Mesendoderm (in vitro differentiated cells): Measurements from ENCODE around the gene CBFA2T2.

Experiments
- DNase-seq: peaks from one replicate; pipeline ENCODE4 v3.0.0; 2013
- H2AK5ac ChIP-seq: 2 replicates; pipeline ENCODE4 v1.6.1; 2013; ENCODE audit warnings: low read length, inconsistent platforms
- H2BK120ac ChIP-seq: 2 replicates; pipeline ENCODE4 v1.6.1; 2013; ENCODE audit warnings: low read depth, mild to moderate bottlenecking, low read length, moderate library complexity, mixed read lengths
- H2BK15ac ChIP-seq: replicated peaks from 2 replicates; pipeline ENCODE4 v1.6.1; 2013; ENCODE audit warnings: low read depth, mild to moderate bottlenecking, moderate library complexity
- H2BK5ac ChIP-seq: 2 replicates; pipeline ENCODE4 v1.6.1; 2013; ENCODE audit warnings: low read length, inconsistent platforms
- H3K18ac ChIP-seq: 2 replicates; pipeline ENCODE4 v1.6.1; 2013; ENCODE audit warnings: mild to moderate bottlenecking, low read length, mixed read lengths
- H3K23ac ChIP-seq: one replicate; pipeline ENCODE4 v1.6.1; 2013; ENCODE audit warnings: low read length
- H3K27ac ChIP-seq: 2 replicates; pipeline ENCODE4 v1.5.1; 2013; ENCODE audit warnings: low read depth, mild to moderate bottlenecking, inconsistent platforms, low read length, moderate library complexity
- H3K27me3 ChIP-seq: 2 replicates; pipeline ENCODE4 v1.6.1; 2013; ENCODE audit warnings: low read length, control low read depth, mild to moderate bottlenecking, inconsistent platforms; ENCODE audit not compliant: insufficient read depth, poor library complexity
- H3K36me3 ChIP-seq: 2 replicates; pipeline ENCODE4 v1.6.1; 2013; ENCODE audit warnings: low read length, inconsistent platforms; ENCODE audit not compliant: control insufficient read depth, insufficient read depth
- H3K4ac ChIP-seq: one replicate; pipeline ENCODE4 v1.6.1; 2013; ENCODE audit warnings: low read depth, mild to moderate bottlenecking, low read length, moderate library complexity
- H3K4me1 ChIP-seq: 2 replicates; pipeline ENCODE4 v1.6.1; 2013; ENCODE audit warnings: low read depth, low read length, inconsistent platforms; ENCODE audit not compliant: control insufficient read depth
- H3K4me2 ChIP-seq: 2 replicates; pipeline ENCODE4 v1.6.1; 2013; ENCODE audit warnings: low read length
- H3K4me3 ChIP-seq: 2 replicates; pipeline ENCODE4 v1.5.1; 2013; ENCODE audit warnings: mild to moderate bottlenecking, low read length
- H3K56ac ChIP-seq: one replicate; pipeline ENCODE4 v1.6.1; 2013; ENCODE audit warnings: low read length
- H3K79me1 ChIP-seq: 2 replicates; pipeline ENCODE4 v1.6.1; 2013; ENCODE audit warnings: low read length, inconsistent platforms
- H3K79me2 ChIP-seq: 2 replicates; pipeline ENCODE4 v1.6.1; 2013; ENCODE audit warnings: mild to moderate bottlenecking, low read length; ENCODE audit not compliant: control insufficient read depth, insufficient read depth
- H3K9ac ChIP-seq: 2 replicates; pipeline ENCODE4 v1.6.1; 2013; ENCODE audit warnings: low read length, inconsistent platforms
- H4K5ac ChIP-seq: one replicate; pipeline ENCODE4 v1.6.1; 2013; ENCODE audit warnings: low read length
- H4K8ac ChIP-seq: one replicate; pipeline ENCODE4 v1.6.1; 2013; ENCODE audit warnings: low read depth, mild to moderate bottlenecking, control low read depth, low read length, moderate library complexity
- WGBS: extraction: QIAGEN DNeasy Blood & Tissue Kit; methylation state at CpG from one replicate; pipeline ENCODE4 v1.1.7; 2013; ENCODE audit warnings: low lambda C conversion rate, missing lambda C conversion rate; ENCODE audit not compliant: insufficient coverage; ENCODE audit errors: extremely low coverage; 5-methylcytosine and 5-hydroxymethylcytosine counted together

Gene CBFA2T2

DNA sequence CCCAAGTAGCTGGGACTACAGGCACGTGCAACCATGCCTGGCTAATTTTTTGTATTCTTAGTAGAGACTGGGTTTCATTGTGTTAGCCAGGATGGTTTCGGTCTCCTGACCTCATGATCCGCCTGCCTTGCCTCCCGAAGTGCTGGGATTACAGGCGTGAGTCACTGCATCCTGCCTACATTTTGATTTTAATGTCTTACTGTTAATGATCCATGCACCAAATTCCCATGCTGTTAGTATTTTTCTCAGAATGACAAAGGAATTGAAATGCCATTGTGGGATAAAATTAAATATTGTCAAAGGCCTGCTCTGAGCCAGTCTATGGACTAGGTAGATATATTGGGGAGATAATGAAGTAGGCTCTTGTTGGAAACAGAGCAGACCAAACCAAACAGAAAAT, 28.2 kb downstream of the CBFA2T2 start:
- H3K4me2 ChIP-seq: no peak overlapping the region
- no peak overlapping the region for H3K9ac ChIP-seq
- no peak overlapping the region for H3K18ac ChIP-seq
- H3K56ac ChIP-seq: no peak overlapping the region
- H3K4ac ChIP-seq: no peak overlapping the region
- no CpG with 5 or more reads among the region's 5 CpGs for WGBS
- no peak overlapping the region for H3K4me3 ChIP-seq
- H4K5ac ChIP-seq: no peak overlapping the region
- peak; percentile 31 for DNase-seq
- H3K36me3 ChIP-seq: no peaks in the 10 kb centered on the region
- H3K4me1 ChIP-seq: no peaks in the 10 kb centered on the region
- no peak overlapping the region for H2AK5ac ChIP-seq
- H3K27me3 ChIP-seq: no peaks in the 10 kb centered on the region
- H4K8ac ChIP-seq: no peak overlapping the region
- no peak overlapping the region for H2BK15ac ChIP-seq
- H2BK120ac ChIP-seq: no peak overlapping the region
- H3K79me2 ChIP-seq: no peaks in the 10 kb centered on the region
- H2BK5ac ChIP-seq: no peak overlapping the region
- H3K27ac ChIP-seq: no peak overlapping the region
- H3K79me1 ChIP-seq: peaks cover 2% of the 10 kb centered on the region
- no peak overlapping the region for H3K23ac ChIP-seq

DNA sequence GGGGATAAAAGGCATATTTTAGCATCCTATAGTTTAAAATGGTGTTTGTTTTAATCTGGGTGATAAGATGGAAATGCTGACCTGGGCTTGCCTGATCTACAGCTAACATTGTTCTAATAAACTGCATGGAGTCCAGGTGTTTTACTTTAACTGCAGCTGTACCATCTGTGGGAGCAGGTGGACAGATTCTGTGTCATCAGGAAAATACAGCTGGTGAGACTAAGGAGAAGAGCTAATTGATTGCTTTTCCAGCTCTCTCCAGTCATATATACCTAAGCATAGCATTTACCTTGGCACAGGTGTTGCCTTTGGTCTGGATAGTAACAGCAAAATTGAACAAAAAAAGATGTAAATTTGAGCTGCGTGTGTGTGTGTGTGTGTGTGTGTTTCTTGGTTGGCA, 31.6 kb downstream of the CBFA2T2 start:
- no CpG with 5 or more reads among the region's 1 CpG for WGBS
- H3K23ac ChIP-seq: no peak overlapping the region
- no peak overlapping the region for H3K4me3 ChIP-seq
- no peak for DNase-seq
- no peak overlapping the region for H3K9ac ChIP-seq
- H3K36me3 ChIP-seq: no peaks in the 10 kb centered on the region
- H3K4me2 ChIP-seq: no peak overlapping the region
- no peaks in the 10 kb centered on the region for H3K79me2 ChIP-seq
- H2BK15ac ChIP-seq: no peak overlapping the region
- H3K79me1 ChIP-seq: peaks cover 2% of the 10 kb centered on the region
- no peak overlapping the region for H4K5ac ChIP-seq
- H3K4ac ChIP-seq: no peak overlapping the region
- no peak overlapping the region for H2AK5ac ChIP-seq
- no peak overlapping the region for H2BK5ac ChIP-seq
- no peak overlapping the region for H2BK120ac ChIP-seq
- no peak overlapping the region for H3K56ac ChIP-seq
- no peaks in the 10 kb centered on the region for H3K4me1 ChIP-seq
- H3K27me3 ChIP-seq: no peaks in the 10 kb centered on the region
- no peak overlapping the region for H4K8ac ChIP-seq
- H3K18ac ChIP-seq: no peak overlapping the region
- H3K27ac ChIP-seq: no peak overlapping the region

DNA sequence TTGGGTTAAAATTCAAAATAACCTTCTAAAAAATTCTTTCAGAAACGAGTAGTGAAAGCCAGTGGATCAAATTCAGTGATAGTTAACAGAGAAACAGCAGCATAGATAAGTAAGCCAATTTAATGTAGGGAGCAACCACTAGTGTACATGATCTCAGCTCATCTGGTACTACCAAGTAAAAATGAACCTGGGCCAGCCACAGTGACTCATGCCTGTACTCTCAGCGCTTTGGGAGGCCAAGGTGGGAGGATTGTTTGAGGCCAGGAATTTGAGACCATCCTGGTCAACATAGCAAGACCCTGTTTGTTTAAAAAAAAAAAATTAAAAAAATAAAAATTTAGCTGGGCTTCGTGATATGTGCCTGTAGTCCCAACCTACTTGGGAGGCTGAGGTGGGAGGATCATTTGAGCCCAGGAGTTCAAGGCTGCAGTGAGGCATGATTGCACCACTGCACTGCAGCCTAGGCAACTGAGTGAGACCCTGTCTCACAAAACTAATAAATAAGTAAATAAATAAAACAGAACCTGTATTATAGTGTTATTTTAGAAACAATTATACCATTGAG, 32.4 kb downstream of the CBFA2T2 start:
- Histone ChIP-seq H2BK15ac (no peak overlapping the region), H2BK120ac (no peak overlapping the region), H3K23ac (no peak overlapping the region), H3K4ac (no peak overlapping the region), H3K4me2 (no peak overlapping the region), H2BK5ac (no peak overlapping the region), H3K79me2 (no peaks in the 10 kb centered on the region), H2AK5ac (no peak overlapping the region), H3K4me1 (no peaks in the 10 kb centered on the region), H3K79me1 (peaks cover 2% of the 10 kb centered on the region), H4K5ac (no peak overlapping the region), H3K4me3 (no peak overlapping the region), H3K9ac (no peak overlapping the region), H4K8ac (no peak overlapping the region), H3K27ac (no peak overlapping the region), H3K18ac (no peak overlapping the region), H3K56ac (no peak overlapping the region), H3K27me3 (no peaks in the 10 kb centered on the region), H3K36me3 (no peaks in the 10 kb centered on the region)
- no peak for DNase-seq
- no CpG with 5 or more reads among the region's 3 CpGs for WGBS

DNA sequence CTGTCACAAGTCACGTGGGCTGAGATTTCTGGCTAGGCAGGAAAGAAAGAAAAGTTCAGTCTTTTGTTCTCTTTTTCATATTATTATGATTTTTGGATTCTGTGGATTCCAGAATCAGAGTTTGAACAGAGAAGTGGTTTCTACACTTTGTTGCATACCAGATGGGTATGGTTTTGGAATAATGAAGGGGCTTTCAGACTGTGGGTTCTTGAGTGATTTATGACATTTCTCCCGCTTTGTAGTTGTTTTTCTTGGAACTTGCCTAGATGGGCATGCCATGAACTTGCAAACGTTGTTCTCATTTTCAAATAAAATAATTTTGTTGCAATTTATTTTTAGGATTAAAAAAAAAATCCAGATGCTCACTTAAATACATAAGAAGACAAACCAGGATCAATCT, 34.4 kb downstream of the CBFA2T2 start:
- H3K56ac ChIP-seq: no peak overlapping the region
- H3K23ac ChIP-seq: no peak overlapping the region
- H3K4ac ChIP-seq: no peak overlapping the region
- no peak overlapping the region for H3K4me3 ChIP-seq
- no CpG with 5 or more reads among the region's 3 CpGs for WGBS
- no peak overlapping the region for H4K8ac ChIP-seq
- no peak for DNase-seq
- H2BK5ac ChIP-seq: no peak overlapping the region
- H3K27me3 ChIP-seq: no peaks in the 10 kb centered on the region
- H3K79me2 ChIP-seq: no peaks in the 10 kb centered on the region
- no peaks in the 10 kb centered on the region for H3K36me3 ChIP-seq
- no peaks in the 10 kb centered on the region for H3K4me1 ChIP-seq
- H2BK120ac ChIP-seq: no peak overlapping the region
- H3K4me2 ChIP-seq: no peak overlapping the region
- no peak overlapping the region for H3K27ac ChIP-seq
- no peak overlapping the region for H2BK15ac ChIP-seq
- no peak overlapping the region for H4K5ac ChIP-seq
- no peak overlapping the region for H2AK5ac ChIP-seq
- H3K18ac ChIP-seq: no peak overlapping the region
- H3K79me1 ChIP-seq: peaks cover 2% of the 10 kb centered on the region
- no peak overlapping the region for H3K9ac ChIP-seq

DNA sequence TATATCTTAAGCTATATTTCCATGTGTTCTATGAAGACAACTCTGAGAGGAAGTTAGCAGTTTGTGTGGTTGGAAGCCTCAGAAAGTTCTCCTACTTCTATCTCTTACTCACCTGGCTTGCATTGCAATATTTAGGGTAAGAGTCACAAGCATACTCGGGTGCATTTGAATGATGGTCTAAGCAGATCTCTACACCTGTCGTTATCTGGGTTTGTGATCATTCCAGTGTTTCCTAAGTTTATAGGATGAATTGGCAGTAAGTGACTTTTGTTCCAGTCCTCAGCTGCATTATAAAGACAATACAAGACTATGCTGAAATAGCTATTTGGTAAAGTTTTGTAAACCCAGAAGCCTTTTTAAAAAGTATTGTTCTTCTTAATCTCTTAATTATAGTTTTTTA, 36.9 kb downstream of the CBFA2T2 start:
- no peak overlapping the region for H4K8ac ChIP-seq
- no peak overlapping the region for H4K5ac ChIP-seq
- no peak overlapping the region for H3K4me3 ChIP-seq
- H3K79me2 ChIP-seq: no peaks in the 10 kb centered on the region
- H3K18ac ChIP-seq: no peak overlapping the region
- H3K4me1 ChIP-seq: no peaks in the 10 kb centered on the region
- no peak overlapping the region for H3K4me2 ChIP-seq
- no peaks in the 10 kb centered on the region for H3K36me3 ChIP-seq
- H3K23ac ChIP-seq: no peak overlapping the region
- H3K56ac ChIP-seq: no peak overlapping the region
- H3K79me1 ChIP-seq: no peaks in the 10 kb centered on the region
- H3K9ac ChIP-seq: no peak overlapping the region
- H3K4ac ChIP-seq: no peak overlapping the region
- WGBS: no CpG with 5 or more reads among the region's 2 CpGs
- no peak overlapping the region for H2BK5ac ChIP-seq
- H2AK5ac ChIP-seq: no peak overlapping the region
- no peak overlapping the region for H3K27ac ChIP-seq
- no peaks in the 10 kb centered on the region for H3K27me3 ChIP-seq
- DNase-seq: no peak
- H2BK120ac ChIP-seq: no peak overlapping the region
- H2BK15ac ChIP-seq: no peak overlapping the region
